GM10847 (cell line): ENCODE data around the gene USP48.

ENCODE experiments used
- POLR2A ChIP-seq: IDR thresholded peaks from 2 replicates; pipeline ENCODE4 v1.6.1; 2011; ENCODE audit not compliant: insufficient read length; ENCODE audit errors: extremely low read depth

Gene USP48

DNA sequence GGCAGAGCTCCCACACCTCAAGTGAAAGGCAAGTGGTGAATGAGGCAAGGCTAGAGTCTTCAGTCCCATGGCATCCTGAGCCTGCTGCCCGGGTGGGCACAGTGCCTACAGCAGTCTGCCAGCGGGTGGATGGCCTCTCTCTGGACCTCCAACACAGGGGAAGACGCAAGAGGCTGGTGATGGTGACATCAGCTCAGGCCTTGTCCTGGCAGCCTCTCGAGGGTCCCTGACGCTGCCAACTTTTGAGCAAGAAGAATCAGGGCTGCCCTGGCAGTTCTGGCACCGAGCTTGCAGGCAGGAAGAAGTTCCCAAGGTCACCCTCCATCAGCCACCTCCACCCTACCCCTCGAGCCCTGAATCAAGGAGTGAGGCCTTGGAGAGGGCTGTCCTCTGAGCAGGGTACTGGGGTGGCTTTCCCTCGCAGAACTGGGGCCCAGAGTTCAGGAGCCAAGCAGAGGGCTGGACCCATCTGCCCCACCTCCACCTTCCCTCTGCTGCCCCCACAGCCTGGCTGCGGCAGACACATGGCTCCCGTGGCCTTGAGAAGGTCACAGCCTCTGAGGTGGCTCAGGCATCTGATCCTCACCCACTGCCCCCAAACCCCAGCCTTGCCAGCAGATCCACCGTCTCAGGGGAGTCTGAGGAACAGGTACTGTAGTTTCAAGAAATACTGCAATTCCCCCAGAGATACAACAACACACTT is 119.5 kb downstream of the USP48 start:
- no peak for TF ChIP-seq POLR2A

GRCh38 chr1:21662426-21663247 is 120.3 kb downstream of the USP48 start:
- no peak for TF ChIP-seq POLR2A

- TF ChIP-seq POLR2A: no peak
These were observed 121.1 kb downstream of the USP48 start for GRCh38 chr1:21661886-21662285.

DNA sequence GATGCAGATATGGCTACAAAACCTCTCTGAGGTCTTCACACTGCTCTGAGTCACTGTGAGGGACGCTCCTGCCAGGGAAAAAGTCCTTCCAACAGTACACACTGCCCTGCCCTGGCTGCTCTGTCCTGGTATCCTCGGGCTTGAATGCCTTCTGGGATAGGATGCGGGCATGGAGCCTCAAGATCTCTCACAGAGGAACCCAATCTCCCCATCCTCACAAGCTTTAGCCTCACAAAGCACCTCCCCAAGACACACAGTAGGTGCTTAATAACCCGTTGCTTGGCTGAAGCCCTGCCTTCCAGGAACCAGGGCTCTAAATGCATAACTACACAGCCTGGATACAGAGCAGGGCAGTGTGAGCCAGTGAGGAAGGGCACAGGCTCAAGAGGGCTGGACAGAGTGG is 123.0 kb downstream of the USP48 start:
- no peak for TF ChIP-seq POLR2A

GRCh38 chr1:21659099-21659923 is 123.6 kb downstream of the USP48 start:
- TF ChIP-seq POLR2A: no peak

DNA sequence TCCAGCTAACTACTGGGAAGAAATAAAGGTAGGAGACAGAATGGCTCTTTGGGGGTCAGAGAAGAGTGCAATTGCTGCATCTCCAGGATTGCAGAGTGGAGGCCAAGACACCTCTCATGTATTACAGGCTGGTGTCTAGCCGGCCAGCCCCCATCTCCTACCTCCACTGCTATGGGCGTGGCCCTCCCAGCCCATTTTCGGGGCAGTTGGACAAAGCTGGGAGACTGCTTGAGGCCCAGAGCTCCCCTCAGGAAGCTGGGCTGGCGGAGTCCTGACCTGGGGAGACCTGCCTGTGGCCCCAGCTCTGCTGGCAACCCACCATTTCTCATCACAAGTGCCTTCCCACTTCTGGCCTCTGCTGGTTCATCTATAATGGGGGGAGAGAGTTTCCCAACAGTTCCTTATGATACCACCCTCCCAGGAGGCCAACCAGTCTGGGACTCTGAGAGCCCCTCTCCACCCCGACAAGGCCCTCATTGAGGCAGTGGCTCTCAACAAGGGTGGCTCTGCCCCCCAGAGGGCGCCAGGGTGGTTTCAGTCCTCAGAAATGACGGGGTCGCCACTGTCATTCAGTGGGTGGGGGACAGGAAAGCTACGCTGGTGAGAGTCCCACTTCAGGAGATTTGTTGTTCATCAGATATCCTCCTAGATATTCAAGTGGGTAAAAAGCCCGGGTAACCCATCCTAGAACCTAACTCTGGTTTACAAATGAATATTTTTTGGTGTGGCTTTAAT is 125.3 kb downstream of the USP48 start:
- no peak for TF ChIP-seq POLR2A

DNA sequence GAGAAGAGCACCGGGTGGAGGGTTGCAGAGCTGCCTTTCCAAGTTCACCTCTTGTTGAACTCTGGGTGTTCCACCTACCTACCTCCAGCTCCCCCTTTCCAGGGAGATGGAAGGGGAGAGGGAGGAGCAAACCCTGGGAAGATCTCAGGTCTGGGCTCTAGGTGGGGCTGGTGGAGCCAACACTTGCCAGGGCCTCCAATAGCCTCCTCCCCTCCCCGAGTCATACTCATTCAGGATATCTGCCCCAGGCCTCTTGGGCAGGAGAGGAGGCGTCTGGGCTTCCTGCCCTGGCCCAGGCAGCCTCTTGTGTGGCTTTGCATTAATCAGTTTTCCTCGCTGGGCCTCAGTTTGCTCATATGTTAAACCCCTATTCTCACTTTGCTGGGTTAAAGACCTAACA is 127.2 kb downstream of the USP48 start:
- no peak for TF ChIP-seq POLR2A

DNA sequence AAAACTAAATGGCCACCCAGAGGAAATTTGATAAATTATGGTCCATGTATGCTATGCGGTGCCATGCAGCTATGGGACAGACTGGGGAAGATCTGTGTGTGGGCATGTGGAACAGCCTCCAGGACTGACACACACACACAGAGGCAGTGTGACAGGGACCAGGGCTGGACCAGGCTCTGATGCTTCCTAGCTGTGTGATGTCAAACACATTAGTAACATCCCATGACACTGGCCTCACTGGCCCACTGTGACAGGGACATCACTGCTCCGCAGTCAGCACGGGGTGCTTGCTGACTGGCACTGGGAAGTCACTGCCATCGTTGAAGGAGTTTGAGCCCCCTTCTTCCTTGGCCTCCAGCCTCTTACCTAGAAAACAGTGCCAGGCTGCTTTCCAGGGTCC is 127.7 kb downstream of the USP48 start:
- no peak for TF ChIP-seq POLR2A

DNA sequence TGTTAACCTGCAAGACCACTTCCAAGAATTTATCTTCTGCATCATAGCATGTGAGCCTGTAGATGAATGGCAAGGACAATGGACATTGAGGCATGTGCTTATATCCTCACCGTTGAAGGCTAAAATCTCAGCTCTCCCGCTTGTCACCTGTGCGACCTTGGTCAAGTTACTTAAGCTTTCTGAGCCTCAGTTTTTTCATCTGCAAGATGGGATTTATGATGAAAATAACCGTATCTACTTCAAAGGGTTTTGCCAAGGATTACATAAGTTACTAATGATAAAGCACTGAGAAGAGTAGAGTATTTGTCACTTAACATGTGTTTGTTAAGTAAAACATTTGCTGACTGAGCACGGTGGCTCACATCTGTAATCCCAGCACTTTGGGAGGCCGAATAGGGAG is 128.7 kb downstream of the USP48 start:
- no peak for TF ChIP-seq POLR2A

- TF ChIP-seq POLR2A: no peak
These were observed 129.2 kb downstream of the USP48 start for GRCh38 chr1:21653744-21654100.

DNA sequence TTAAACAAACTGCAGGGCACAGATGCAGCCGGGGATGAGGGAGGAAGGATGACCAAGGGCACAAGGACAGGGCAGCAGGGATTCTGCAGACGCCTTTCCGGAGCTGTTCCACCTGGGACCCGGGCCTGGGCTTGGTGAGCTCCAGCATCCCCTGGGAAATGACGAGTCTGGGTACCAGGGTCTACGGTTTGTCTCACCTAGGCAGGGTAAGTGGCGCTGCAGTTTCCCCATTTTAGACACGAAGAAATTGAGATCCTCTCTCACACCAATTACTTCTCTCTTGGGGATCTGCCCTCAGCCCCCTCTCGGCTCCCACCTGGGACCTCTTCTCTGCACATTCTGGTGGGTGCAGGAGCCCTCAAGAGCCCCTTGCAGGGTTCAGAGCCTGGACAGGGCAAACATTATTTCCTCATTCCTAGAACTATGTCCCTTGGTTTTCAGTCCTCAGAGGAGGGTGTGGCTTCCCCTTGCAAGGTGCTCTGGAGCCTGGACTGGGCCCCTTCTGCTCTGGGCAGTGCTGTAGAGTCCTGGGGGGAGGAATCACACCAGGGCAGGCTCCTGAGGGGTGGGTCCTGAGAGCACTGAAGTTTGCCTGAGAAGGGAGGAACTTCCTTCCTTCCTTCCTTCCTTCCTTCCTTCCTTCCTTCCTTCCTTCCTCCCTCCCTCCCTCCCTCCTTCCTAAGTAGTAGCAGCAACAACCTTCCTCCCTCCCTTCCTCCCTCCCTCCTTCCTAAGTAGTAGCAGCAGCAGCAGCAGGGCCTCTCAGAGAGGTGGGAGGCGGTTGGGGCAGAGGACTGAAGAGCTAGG is 129.8 kb downstream of the USP48 start:
- TF ChIP-seq POLR2A: no peak

DNA sequence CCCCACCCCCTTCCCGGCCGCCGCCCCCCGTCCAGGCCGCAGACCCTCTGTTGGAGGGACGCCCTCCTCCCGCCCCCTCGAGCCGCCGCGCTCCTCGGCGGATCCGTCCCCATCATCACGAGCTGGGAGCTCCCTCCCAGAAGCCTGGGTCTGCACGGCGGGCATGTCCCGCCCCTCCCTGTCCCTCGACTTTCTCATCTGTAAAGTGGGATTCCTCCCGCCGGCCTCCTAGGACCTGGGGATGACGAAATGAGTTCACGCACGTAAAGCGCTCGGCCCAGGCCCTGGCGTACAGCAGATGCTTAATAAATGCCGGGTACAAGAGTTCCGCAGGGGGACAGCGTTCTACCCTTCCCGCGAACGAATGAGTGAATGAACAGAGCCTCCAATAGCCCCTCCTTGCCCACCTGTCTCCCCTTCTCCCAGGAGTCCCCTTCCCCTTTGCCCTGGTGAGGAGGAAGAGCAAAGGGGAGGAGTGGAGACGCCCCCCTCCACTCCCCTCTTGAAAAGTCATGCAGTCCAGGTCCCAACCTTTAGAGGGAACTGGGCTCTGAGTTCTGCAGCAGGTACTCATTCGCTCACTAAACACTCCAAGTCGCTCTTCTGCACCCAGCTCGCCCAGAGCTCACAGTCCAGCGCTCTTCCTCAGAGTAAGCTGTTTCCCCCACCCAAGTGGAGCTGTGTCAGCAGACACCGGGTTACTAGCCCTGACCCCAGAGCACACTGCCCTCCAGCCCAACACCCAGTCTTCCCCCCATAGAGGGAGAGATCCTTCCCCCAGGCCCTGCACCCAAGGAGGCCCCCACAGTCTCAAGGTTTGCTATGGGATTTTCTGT is 130.6 kb downstream of the USP48 start:
- TF ChIP-seq POLR2A: no peak

GRCh38 chr1:21651214-21652042 is 131.5 kb downstream of the USP48 start:
- TF ChIP-seq POLR2A: no peak

- TF ChIP-seq POLR2A: no peak
These were observed 132.5 kb downstream of the USP48 start for GRCh38 chr1:21650400-21650799.
